Measurements from ENCODE around the gene ADGRV1.
"Not testable (repeated sequence)": the region's sequence is repeated elsewhere in the genome, so short reads cannot be mapped to it uniquely, and the experiment has no call there.

Gene ADGRV1

GRCh38 chr5:91025956-91026355 is 467.4 kb downstream of the ADGRV1 start:
- DNase-seq (ENCODE audit: low read depth in 2 of 2) = no peak

- no peak for DNase-seq (ENCODE audit: low read depth in 2 of 2)
These were observed 467.9 kb downstream of the ADGRV1 start for GRCh38 chr5:91026466-91026865.

GRCh38 chr5:91027405-91028139 is 469.0 kb downstream of the ADGRV1 start:
- no peak for DNase-seq (ENCODE audit: low read depth in 2 of 2)

- no peak for DNase-seq (ENCODE audit: low read depth in 2 of 2)
These were observed 469.9 kb downstream of the ADGRV1 start for GRCh38 chr5:91028499-91028956.

GRCh38 chr5:91030521-91031401 is 472.2 kb downstream of the ADGRV1 start:
- DNase-seq (ENCODE audit: low read depth in 2 of 2) = no peak

- DNase-seq (ENCODE audit: low read depth in 2 of 2) = no peak
These were observed 472.8 kb downstream of the ADGRV1 start for GRCh38 chr5:91031402-91031752.

- no peak for DNase-seq (ENCODE audit: low read depth in 2 of 2)
These were observed 473.5 kb downstream of the ADGRV1 start for GRCh38 chr5:91032125-91032524.

GRCh38 chr5:91033370-91033769 is 474.8 kb downstream of the ADGRV1 start:
- no peak for DNase-seq (ENCODE audit: low read depth in 2 of 2)

GRCh38 chr5:91038180-91038808 is 479.7 kb downstream of the ADGRV1 start:
- DNase-seq (ENCODE audit: low read depth in 2 of 2) = no peak

GRCh38 chr5:91041132-91041531 is 482.5 kb downstream of the ADGRV1 start:
- DNase-seq (ENCODE audit: low read depth in 2 of 2) = not testable (repeated sequence)

- no peak for DNase-seq (ENCODE audit: low read depth in 2 of 2)
These were observed 483.8 kb downstream of the ADGRV1 start for GRCh38 chr5:91042247-91042935.

- no peak for DNase-seq (ENCODE audit: low read depth in 2 of 2)
These were observed 484.3 kb downstream of the ADGRV1 start for GRCh38 chr5:91042936-91043255.

- DNase-seq (ENCODE audit: low read depth in 2 of 2) = no peak
These were observed 489.5 kb downstream of the ADGRV1 start for GRCh38 chr5:91048073-91048472.

- DNase-seq (ENCODE audit: low read depth in 2 of 2) = no peak
These were observed 490.5 kb downstream of the ADGRV1 start for GRCh38 chr5:91049112-91049511.

GRCh38 chr5:91049800-91050199 is 491.2 kb downstream of the ADGRV1 start:
- no peak for DNase-seq (ENCODE audit: low read depth in 2 of 2)

GRCh38 chr5:91052411-91052810 is 493.8 kb downstream of the ADGRV1 start:
- not testable (repeated sequence) for DNase-seq (ENCODE audit: low read depth in 2 of 2)

GRCh38 chr5:91052977-91053740 is 494.6 kb downstream of the ADGRV1 start:
- DNase-seq (ENCODE audit: low read depth in 2 of 2) = no peak

GRCh38 chr5:91053741-91054025 is 495.1 kb downstream of the ADGRV1 start:
- DNase-seq (ENCODE audit: low read depth in 2 of 2) = no peak

- no peak for DNase-seq (ENCODE audit: low read depth in 2 of 2)
These were observed 499.6 kb downstream of the ADGRV1 start for GRCh38 chr5:91058155-91058554.

- DNase-seq (ENCODE audit: low read depth in 2 of 2) = no peak
These were observed 500.0 kb downstream of the ADGRV1 start for GRCh38 chr5:91058575-91058974.

- DNase-seq (ENCODE audit: low read depth in 2 of 2) = no peak
These were observed 500.8 kb downstream of the ADGRV1 start for GRCh38 chr5:91059409-91059808.

GRCh38 chr5:91061094-91061493 is 502.5 kb downstream of the ADGRV1 start:
- DNase-seq (ENCODE audit: low read depth in 2 of 2) = no peak
